Ascending aorta (tissue), 2 donors: ENCODE data around the gene MAEA. TPM values are rescaled to one million over a fixed set of nuclear protein-coding genes. Genes with fewer than 3 reads are reported as not detected.

Experiments
- DNase-seq, 2 donors: peaks; one replicate each; pipeline ENCODE4 v3.0.0-alpha.2; 2019; ENCODE audit warnings: low spot score in 2 of 2
- H3K27ac ChIP-seq, 2 donors: fragments of 200-600 bp; sonication (generic); one replicate each; pipeline ENCODE4 v1.5.1; 2016 to 2017; ENCODE audit warnings: mild to moderate bottlenecking in 1 of 2
- H3K27me3 ChIP-seq: fragments of 200-600 bp; sonication (generic); one replicate; pipeline ENCODE4 v1.5.1; 2017
- H3K36me3 ChIP-seq, 2 donors: fragments of 200-600 bp; sonication (generic); one replicate each; pipeline ENCODE4 v1.5.1; 2016
- H3K4me1 ChIP-seq, 2 donors: fragments of 200-600 bp; sonication (generic); one replicate each; pipeline ENCODE4 v1.5.1; 2016 to 2017; ENCODE audit warnings: mild to moderate bottlenecking in 1 of 2
- H3K4me3 ChIP-seq, 2 donors: fragments of 200-600 bp; sonication (generic); one replicate each; pipeline ENCODE4 v1.5.1; 2016 to 2017; ENCODE audit warnings: mild to moderate bottlenecking in 1 of 2
- H3K9me3 ChIP-seq, 2 donors: fragments of 200-600 bp; sonication (generic); one replicate each; pipeline ENCODE4 v1.5.1; 2016
- intact Hi-C: fragments of 100-400 bp; cut with DNase I; formaldehyde crosslinking; loops from one replicate; pipeline ENCODE4 v1.15.1; 2023
- total RNA-seq: library from RNA; depleted of rRNA; stranded (reverse); fragments of >200 nt; gene quantifications from one replicate; pipeline ENCODE4 v1.1.0, GENCODE V29; 2016
- TF ChIP-seq, protein P1 (sequence below), 3 experiments: fragments of 200-600 bp in 2 of 3; fragments of 450-650 bp in 1 of 3; sonication (generic) in 2 of 3; IDR thresholded peaks; one replicate each; pipeline ENCODE4 v1.5.1; 2016 to 2019; ENCODE audit warnings: antibody characterized with exemption in 3 of 3, mild to moderate bottlenecking in 1 of 3, moderate library complexity in 1 of 3

The MAEA gene
- total RNA-seq, 1 donor from 2014 or later: 56.3 TPM

DNA sequence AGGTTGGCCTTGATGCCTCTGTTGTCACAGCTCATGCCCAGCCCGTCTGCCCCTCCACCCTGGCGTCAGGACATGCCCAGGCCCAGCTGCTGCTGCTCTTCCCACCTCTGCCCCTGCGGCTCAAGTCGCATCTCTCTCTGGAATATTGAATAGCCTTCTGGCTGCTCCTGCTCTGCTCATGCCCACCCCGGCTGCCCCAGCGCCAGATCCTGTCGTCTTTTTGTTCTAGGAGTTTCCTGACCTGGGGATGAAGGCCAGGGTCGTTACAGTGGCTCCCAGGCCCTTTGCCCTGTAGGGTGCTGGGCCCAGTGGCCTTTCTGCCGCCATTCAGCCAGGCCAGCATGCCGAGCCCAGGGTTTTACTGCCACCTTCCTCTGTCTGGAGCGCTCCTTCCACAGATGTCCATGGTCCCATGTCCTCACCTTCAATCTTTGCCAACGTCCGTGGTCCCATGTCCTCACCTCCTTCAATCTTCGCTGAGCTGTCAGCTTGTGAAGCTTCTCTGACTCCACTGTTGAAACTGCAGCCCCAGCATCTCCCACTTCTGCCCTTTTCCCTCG lies 9.7 kb downstream of the MAEA start:
- no peak for DNase-seq
- intact Hi-C loops: no loop called here
- Histone ChIP-seq H3K36me3 (peaks cover 22 to 41% of the 10 kb centered on the region in 2 donors), H3K4me1 (peaks cover 0 to 10% of the 10 kb centered on the region in 2 donors), H3K4me3 (no peak overlapping the region), H3K27ac (no peak overlapping the region), H3K9me3 (no peaks in the 10 kb centered on the region), H3K27me3 (no peaks in the 10 kb centered on the region)
- TF ChIP-seq, protein P1, sequence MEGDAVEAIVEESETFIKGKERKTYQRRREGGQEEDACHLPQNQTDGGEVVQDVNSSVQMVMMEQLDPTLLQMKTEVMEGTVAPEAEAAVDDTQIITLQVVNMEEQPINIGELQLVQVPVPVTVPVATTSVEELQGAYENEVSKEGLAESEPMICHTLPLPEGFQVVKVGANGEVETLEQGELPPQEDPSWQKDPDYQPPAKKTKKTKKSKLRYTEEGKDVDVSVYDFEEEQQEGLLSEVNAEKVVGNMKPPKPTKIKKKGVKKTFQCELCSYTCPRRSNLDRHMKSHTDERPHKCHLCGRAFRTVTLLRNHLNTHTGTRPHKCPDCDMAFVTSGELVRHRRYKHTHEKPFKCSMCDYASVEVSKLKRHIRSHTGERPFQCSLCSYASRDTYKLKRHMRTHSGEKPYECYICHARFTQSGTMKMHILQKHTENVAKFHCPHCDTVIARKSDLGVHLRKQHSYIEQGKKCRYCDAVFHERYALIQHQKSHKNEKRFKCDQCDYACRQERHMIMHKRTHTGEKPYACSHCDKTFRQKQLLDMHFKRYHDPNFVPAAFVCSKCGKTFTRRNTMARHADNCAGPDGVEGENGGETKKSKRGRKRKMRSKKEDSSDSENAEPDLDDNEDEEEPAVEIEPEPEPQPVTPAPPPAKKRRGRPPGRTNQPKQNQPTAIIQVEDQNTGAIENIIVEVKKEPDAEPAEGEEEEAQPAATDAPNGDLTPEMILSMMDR (IDR thresholded peaks at IDR 0.05): no peak

DNA sequence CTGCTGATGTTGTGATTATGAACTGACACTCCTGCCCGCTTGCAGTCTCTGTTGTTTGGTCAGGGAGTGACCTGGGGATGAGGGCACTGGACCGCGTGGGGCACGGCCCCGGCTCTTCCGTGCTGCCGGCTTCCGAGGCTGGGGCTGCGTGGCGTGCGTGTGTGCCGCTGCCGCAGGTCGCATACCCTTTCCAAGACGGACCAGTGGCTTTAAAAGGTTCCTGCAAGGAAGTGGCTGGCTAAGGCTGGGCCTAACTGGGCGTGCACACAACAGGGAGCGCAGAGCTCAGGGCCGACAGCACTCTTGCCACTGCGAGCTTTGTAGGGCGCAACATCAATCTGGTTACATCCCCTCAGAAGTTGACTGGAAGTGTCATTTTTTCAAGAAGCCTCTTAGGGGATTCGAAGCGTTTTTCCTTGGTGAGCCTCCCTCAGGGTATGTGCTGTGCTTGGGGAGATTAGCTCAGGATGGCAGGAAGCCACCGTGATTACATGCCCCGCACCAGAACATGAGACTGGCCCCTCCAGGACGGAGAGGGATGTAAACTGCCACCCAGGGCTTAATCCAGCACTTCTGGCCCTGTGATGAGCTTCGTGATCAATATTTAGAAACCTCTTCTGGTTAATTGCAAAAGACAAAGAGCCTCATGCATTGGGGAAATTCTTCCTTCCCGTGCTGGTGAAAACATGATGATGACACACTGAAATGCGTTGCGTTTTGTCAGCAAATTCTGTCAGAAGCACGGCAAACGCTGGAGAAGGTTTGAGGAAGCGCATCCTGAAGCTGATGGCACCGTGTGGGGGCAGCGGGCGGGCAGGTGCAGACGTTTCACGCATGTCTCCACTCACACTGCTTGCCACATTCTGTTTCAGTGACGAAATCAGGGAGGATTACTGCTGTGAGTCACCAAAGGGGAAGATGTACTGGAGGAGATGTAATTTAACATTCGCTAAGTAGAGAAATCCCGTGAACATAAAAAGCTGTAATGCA lies 11.1 kb downstream of the MAEA start:
- peak; percentile 43 to 82 for DNase-seq
- Histone ChIP-seq H3K4me3 (no peak overlapping the region), H3K4me1 (no peaks in the 10 kb centered on the region), H3K9me3 (no peaks in the 10 kb centered on the region), H3K27me3 (no peaks in the 10 kb centered on the region), H3K27ac (peak overlapping the region in 1 of 2 donors; percentile 13), H3K36me3 (peaks cover 22 to 45% of the 10 kb centered on the region in 2 donors)
- intact Hi-C loops: no loop called here
- TF ChIP-seq, protein P1 (IDR thresholded peaks at IDR 0.05): no peak

DNA sequence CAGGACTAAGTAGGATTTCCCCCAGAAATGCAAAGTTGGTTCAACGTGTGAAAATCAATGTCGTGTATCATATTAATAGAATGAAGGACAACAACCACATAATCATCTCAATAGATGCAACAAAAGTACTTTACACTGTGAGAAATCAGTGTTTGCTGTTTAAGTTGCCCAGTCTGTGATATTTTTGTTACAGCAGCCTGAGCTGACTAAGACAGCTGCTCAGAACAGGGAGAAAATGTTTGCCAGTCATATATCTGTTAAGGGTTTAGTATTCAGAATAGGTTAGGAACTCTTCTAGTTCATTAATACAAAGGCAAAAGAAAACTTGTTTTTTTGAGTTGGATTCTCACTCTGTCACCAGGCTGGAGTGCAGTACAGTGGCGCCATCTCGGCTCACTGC lies 12.5 kb downstream of the MAEA start:
- no peak overlapping the region for H3K27ac ChIP-seq
- DNase-seq: no peak
- no peaks in the 10 kb centered on the region for H3K27me3 ChIP-seq
- no peak overlapping the region for H3K4me3 ChIP-seq
- intact Hi-C loops: no loop called here
- TF ChIP-seq, protein P1 (IDR thresholded peaks at IDR 0.05): no peak
- H3K36me3 ChIP-seq: peaks cover 18 to 35% of the 10 kb centered on the region in 2 donors
- H3K9me3 ChIP-seq: no peaks in the 10 kb centered on the region
- H3K4me1 ChIP-seq: no peaks in the 10 kb centered on the region

DNA sequence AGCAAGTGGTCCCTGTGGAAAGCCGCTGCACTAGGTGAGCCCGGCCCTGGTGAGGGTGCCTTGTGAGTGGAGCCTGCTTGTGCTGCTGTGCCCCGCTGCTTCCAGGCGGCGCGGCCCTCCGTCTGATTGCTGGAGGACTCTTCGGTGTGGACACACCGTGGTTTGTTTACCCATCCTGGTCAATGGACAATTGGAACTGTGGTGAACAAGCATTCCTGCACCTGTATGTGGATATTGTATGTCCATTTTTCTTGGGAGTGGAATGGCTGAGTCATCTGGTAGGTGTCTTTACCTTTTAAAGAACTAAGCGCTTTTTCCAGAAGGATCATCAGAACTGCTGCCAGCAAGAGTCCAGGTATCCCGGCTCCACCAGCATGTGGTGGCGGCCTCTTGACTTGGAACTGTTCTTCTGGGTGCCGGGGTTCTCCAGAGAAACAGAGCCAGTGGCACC lies 15.6 kb downstream of the MAEA start:
- peaks cover under 1 to 13% of the 10 kb centered on the region in 2 donors for H3K4me1 ChIP-seq
- H3K4me3 ChIP-seq: no peak overlapping the region
- intact Hi-C loops: no loop called here
- no peak overlapping the region for H3K27ac ChIP-seq
- H3K36me3 ChIP-seq: peaks cover 1 to 16% of the 10 kb centered on the region in 2 donors
- H3K9me3 ChIP-seq: no peaks in the 10 kb centered on the region
- H3K27me3 ChIP-seq: no peaks in the 10 kb centered on the region
- TF ChIP-seq, protein P1 (IDR thresholded peaks at IDR 0.05): no peak
- DNase-seq: no peak

DNA sequence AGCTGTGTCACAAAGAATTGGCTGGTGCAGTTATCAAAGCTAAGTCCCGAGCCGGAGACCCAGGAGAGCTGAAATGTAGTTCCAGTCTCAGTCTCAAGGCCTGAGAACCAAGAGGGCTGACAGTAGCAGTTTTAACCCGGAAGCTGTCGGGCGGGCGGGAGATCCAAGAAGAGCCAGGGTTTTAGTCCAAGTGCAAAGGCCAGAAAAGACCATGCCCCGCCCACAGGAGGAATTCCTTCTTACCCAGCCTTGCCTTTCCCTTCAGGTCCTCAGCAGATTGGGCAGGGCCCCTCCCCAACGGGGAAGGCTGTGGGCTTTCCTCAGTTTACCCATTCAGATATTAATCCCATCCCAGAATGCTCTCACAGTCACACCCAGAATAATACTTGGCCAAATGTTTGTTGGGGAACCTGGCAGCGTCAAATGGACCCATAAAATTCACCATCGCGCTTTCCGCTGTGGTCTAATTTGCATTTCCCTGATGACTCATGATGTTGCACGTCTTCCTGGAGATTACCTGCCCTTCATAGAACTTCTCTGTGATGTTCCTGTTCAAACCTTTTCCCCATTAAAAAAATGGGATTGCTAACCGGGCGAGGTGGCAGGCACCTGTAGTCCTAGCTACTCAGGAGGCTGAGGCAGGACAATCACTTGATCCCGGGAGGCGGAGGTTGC lies 16.2 kb downstream of the MAEA start:
- TF ChIP-seq, protein P1 (IDR thresholded peaks at IDR 0.05): no peak
- no peaks in the 10 kb centered on the region for H3K9me3 ChIP-seq
- H3K36me3 ChIP-seq: peaks cover 0 to 10% of the 10 kb centered on the region in 2 donors
- H3K4me3 ChIP-seq: no peak overlapping the region
- H3K4me1 ChIP-seq: peaks cover 5 to 20% of the 10 kb centered on the region in 2 donors
- no peak for DNase-seq
- H3K27me3 ChIP-seq: no peaks in the 10 kb centered on the region
- intact Hi-C loops: no loop called here
- no peak overlapping the region for H3K27ac ChIP-seq
